Effector memory CD4-positive, alpha-beta T cell (primary cell): Measurements from ENCODE around the gene BCL2L1.

Experiments
- DNase-seq, 3 donors: peaks; one replicate each; pipeline ENCODE4 v3.0.0-alpha.2; 2020
- H3K27ac ChIP-seq: 2 replicates; pipeline ENCODE4 v1.7.0; 2013; ENCODE audit warnings: mild to moderate bottlenecking, low read length, moderate library complexity; ENCODE audit not compliant: insufficient read depth, poor library complexity, severe bottlenecking
- H3K27me3 ChIP-seq: replicated peaks from 2 replicates; pipeline ENCODE4 v1.7.0; 2013; ENCODE audit warnings: mild to moderate bottlenecking, low read length; ENCODE audit not compliant: insufficient read depth, control insufficient read depth, poor library complexity, severe bottlenecking
- H3K36me3 ChIP-seq: 2 replicates; pipeline ENCODE4 v1.7.0; 2013; ENCODE audit warnings: mild to moderate bottlenecking, low read length, moderate library complexity; ENCODE audit not compliant: control insufficient read depth, insufficient read depth
- H3K4me1 ChIP-seq: 2 replicates; pipeline ENCODE4 v1.7.0; 2013; ENCODE audit warnings: low read length, mild to moderate bottlenecking; ENCODE audit not compliant: control insufficient read depth, insufficient read depth, poor library complexity, severe bottlenecking
- H3K4me3 ChIP-seq: 2 replicates; pipeline ENCODE4 v1.7.0; 2013; ENCODE audit warnings: low read length, low read depth, mild to moderate bottlenecking; ENCODE audit not compliant: insufficient read depth, poor library complexity, severe bottlenecking
- H3K9me3 ChIP-seq: 2 replicates; pipeline ENCODE4 v1.7.0; 2013; ENCODE audit warnings: mild to moderate bottlenecking, low read length, moderate library complexity; ENCODE audit not compliant: control insufficient read depth
- total RNA-seq, 3 donors: gene quantifications; one replicate each; lab custom pipeline; 2026; lab: John Stamatoyannopoulos, UW

BCL2L1 gene
- 22.7 to 39.5 (median 34.4) reads per million in 3 donors for total RNA-seq

DNA sequence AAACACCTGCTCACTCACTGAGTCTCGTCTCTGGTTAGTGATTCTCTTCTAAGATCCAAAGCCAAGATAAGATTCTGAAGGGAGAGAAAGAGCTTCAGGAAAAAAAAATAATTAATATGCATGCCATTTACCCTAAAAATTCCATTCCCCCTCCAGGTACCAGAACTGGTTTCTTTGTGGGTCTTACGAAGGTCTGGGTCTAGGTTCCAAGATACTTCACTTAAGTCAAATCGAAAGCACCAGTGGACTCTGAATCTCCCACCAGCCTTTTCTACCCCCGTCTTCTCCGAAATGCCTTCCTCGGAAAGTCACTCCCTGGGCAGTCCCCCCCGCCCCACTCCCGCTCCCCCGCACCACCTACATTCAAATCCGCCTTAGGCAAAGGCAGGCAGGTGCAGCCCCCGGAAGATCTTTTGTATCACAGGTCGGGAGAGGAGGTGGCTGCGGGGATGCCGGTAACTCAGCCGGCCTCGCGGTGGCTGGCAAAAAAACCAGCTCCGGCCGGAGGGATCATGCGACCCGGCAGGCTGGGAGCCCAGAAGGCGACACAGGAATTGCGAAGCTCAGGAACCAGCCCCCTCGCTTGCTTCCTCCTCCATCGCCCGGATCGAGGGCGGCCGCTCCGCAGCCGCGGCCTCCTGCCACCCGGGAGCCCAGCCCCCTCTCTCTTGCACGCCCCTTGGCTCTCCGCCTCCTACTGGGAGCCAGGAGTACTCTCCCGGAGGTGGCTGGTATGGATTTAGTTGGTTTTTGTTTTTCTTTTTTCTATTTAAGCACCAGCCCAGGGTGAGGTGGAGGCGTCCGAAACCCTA is at the start of gene BCL2L1:
Gene BCL2L1, minus strand, starts transcription at position 612 of the 812 bp plus-strand sequence. CDS start 650 bp downstream, outside the sequence.
- Histone ChIP-seq H3K27me3 (no peaks in the 10 kb centered on the region), H3K36me3 (no peaks in the 10 kb centered on the region), H3K4me1 (peaks cover 40% of the 10 kb centered on the region), H3K4me3 (peak within 1 kb of the TSS; percentile 98), H3K9me3 (no peaks in the 10 kb centered on the region), H3K27ac (peak within 1 kb of the TSS; percentile 97)
- peak; percentile 34 to 56 (median 47) for DNase-seq

DNA sequence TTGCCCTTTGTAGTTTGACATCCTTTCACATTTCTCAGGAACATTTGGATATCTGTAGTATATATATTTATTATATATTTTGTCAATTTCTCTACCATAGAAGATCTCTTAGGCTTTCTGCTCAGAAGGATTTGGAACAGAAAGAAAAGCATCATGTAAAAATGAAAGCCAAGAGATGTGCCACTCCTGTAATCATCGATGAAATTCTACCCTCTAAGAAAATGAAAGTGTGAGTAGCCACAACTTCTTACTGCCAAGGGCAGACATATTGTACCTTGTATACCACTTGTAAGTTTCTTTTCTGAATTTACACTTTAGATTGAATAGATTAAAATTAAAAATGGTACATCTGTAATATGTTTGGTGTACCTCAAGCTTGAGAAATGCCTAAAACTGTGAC is 47.6 kb upstream of the BCL2L1 start:
- Histone ChIP-seq H3K4me3 (no peak overlapping the region), H3K36me3 (no peaks in the 10 kb centered on the region), H3K9me3 (no peaks in the 10 kb centered on the region), H3K4me1 (no peaks in the 10 kb centered on the region), H3K27ac (no peak overlapping the region), H3K27me3 (no peaks in the 10 kb centered on the region)
- DNase-seq = no peak

DNA sequence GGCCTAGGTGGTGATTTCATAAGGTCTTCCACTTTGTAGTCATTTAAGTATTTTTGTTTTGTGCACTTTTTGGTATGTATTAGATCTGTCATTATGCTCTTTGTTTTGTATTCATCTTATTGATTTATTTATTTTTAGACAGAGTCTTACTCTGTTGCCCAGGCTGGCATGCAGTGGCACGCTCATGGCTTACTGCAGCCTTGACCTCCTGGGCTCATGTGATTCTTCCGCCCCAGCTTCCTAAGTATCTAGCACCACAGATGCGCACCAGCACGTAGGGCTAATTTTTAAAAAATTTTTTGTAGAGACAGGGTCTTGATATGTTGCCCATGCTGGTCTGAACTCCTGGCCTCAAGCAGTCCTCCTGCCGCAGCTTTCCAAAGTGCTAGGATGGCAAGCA is 47.0 kb upstream of the BCL2L1 start:
- no peak overlapping the region for H3K27ac ChIP-seq
- no peak overlapping the region for H3K4me3 ChIP-seq
- no peaks in the 10 kb centered on the region for H3K27me3 ChIP-seq
- H3K36me3 ChIP-seq = no peaks in the 10 kb centered on the region
- no peaks in the 10 kb centered on the region for H3K4me1 ChIP-seq
- H3K9me3 ChIP-seq = no peaks in the 10 kb centered on the region
- DNase-seq = no peak

DNA sequence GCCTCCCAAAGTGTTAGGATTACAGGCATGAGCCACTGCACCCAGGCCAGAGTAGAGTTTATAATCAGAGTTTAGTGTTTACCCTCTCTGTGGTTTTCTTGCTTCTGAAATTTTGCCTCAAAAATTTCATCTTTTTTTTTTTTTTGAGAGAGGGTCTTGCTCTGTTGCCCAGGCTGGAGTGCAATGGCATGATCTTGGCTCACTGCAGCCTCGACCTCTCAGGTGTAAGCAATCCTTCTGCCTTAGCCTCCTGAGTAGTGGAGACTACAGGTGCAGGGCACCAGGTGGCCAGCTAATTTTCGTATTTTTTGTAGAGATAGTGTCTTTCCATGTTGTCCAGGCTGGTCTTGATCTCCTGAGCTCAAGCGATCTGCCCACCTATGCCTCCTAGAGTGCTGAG is 45.1 kb upstream of the BCL2L1 start:
- Histone ChIP-seq H3K4me3 (no peak overlapping the region), H3K4me1 (no peaks in the 10 kb centered on the region), H3K27me3 (no peaks in the 10 kb centered on the region), H3K36me3 (no peaks in the 10 kb centered on the region), H3K27ac (no peak overlapping the region), H3K9me3 (no peaks in the 10 kb centered on the region)
- DNase-seq = no peak

DNA sequence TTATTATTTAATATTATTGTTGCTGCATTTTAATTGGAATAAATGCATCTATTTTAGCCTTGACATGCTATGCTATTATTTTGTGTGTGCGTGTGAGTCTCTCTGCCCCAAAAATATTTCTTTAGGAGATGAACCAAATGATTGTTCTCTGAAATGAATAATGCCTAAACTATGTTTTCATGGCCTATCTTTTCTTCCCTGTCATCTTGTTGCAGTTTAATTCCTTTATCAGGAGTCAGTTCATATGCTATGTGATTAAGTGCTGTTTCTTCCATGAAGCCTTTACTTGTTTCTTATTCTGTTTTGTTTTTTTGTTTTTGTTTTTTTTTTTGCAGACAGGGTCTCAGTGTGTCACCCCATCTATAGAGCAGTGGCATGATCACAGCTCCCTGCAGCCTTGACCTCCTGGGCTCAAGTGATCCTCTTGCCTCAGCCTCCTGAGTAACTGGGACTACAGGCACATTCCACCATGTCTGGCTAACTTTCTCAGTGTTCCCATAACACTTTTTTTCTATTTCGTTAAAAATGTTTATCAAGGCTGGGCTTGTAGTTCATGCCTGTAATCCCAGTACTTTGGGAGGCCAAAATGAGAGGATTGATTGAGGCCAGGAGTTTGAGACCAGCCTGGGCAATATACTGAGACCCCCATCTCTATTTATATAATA is 42.1 kb upstream of the BCL2L1 start:
- H3K36me3 ChIP-seq = no peaks in the 10 kb centered on the region
- H3K27ac ChIP-seq = no peak overlapping the region
- H3K4me3 ChIP-seq = no peak overlapping the region
- no peaks in the 10 kb centered on the region for H3K27me3 ChIP-seq
- no peak for DNase-seq
- no peaks in the 10 kb centered on the region for H3K4me1 ChIP-seq
- H3K9me3 ChIP-seq = no peaks in the 10 kb centered on the region

DNA sequence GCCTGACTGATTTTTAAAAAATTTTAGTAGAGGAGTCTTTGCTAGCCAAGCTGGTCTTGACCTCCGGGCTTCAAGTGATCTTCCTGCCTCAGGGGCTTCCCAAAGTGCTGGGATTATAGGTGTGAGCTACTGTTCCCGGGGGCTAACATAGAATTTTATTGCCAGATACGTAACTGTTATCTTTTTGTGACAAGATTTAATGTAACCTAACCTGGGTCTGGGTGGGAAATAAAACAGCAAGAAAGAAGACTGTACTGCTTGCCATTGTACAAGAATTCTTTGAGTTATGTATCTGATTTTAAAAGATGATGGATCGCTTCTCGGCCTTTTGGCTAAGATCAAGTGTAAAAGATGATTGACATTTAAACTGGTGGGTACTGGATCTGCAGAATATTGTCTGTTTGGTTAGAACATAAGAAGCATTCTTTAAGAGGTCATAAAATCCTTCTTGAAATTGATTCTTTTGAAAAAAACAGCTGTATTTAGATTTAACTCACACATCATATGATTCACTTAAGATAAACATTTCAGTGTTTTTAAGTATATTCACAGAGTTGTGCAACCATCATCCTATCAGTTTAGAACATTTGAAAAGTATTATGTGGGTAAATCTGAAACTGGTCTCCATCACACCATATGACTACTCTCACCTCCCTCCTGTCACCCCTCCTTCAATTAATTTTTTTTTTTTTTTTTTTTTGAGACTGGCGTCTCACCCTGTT is 38.0 kb upstream of the BCL2L1 start:
- H3K36me3 ChIP-seq = no peaks in the 10 kb centered on the region
- H3K4me3 ChIP-seq = no peak overlapping the region
- no peak for DNase-seq
- H3K9me3 ChIP-seq = no peaks in the 10 kb centered on the region
- H3K27me3 ChIP-seq = no peaks in the 10 kb centered on the region
- H3K4me1 ChIP-seq = no peaks in the 10 kb centered on the region
- H3K27ac ChIP-seq = no peak overlapping the region

DNA sequence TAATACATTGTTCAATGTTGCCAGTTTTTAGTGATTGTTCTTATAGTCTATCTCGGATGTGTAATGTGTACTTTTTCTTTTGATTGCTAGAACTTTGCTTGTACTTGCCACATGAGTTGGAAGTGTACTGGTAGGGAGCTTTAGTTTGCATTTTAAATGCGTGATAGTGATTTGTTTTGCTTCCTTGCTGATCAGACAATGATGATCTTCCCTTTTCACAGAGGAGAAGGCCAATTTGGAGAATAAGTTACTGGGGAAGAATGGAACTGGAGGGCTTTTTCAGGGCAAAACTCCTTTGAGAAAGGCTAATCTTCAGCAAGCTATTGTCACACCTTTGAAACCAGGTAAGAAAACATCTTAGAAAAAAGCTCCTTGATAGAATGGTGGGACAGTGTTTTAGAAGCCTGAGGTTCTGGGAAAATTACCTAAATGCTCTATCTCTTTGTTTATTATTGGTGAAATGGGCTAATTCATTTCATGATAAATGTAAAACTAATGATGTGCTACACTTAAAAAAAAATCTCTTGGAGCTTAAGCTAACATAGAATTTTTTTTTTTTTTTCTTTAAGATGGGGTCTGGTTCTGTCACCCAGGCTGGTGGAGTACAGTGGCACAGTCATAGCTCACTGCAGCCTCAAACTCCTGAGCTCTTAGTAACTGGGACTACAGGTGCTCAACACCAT is 37.3 kb upstream of the BCL2L1 start:
- Histone ChIP-seq H3K4me3 (no peak overlapping the region), H3K36me3 (no peaks in the 10 kb centered on the region), H3K4me1 (no peaks in the 10 kb centered on the region), H3K27ac (no peak overlapping the region), H3K27me3 (no peaks in the 10 kb centered on the region), H3K9me3 (no peaks in the 10 kb centered on the region)
- DNase-seq = no peak

DNA sequence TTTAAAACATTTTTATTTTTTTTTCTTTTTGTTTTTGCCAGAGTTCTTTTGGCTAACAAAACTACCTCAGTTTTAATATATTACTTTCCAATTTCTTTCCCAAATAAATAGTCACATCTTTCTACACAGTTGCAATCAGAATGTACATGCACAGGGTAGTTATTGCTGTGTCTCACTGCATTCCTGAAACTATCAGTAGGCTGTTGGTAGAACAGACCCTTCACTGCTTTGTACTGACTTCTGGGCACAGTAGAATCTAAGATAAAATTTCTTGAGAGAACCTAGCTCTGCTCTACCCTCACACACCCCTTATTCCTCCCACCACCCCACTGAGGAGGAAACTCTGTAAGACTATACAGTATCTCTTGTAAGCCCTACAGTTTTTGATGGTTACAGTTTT is 36.3 kb upstream of the BCL2L1 start:
- Histone ChIP-seq H3K27me3 (no peaks in the 10 kb centered on the region), H3K9me3 (no peaks in the 10 kb centered on the region), H3K4me1 (no peaks in the 10 kb centered on the region), H3K36me3 (no peaks in the 10 kb centered on the region), H3K27ac (no peak overlapping the region), H3K4me3 (no peak overlapping the region)
- DNase-seq = no peak

DNA sequence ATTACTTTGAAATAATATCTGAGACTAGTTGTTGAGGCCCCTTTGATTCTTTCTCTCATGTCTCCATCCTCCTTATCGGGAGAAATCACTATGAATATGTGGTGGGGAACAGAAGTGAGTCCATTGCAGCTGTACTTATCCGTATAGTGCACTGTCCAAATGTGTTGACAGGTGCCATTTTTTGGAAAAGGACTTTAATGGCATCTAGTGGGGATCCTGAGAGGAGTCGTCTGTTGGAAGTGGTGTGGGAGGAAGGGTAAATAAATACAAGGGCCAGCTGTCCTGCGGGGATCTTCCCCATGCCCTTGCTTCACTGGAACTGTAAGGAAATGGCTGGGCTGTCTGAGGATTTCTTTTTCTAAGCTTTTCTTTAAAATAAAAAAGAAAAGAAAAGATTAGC is 35.9 kb upstream of the BCL2L1 start:
- no peak for DNase-seq
- H3K36me3 ChIP-seq = no peaks in the 10 kb centered on the region
- no peaks in the 10 kb centered on the region for H3K4me1 ChIP-seq
- no peak overlapping the region for H3K27ac ChIP-seq
- no peaks in the 10 kb centered on the region for H3K9me3 ChIP-seq
- no peaks in the 10 kb centered on the region for H3K27me3 ChIP-seq
- H3K4me3 ChIP-seq = no peak overlapping the region
